NAMALWA (cell line): Measurements from ENCODE around the gene TBXA2R.
"Not testable (repeated sequence)": the region's sequence is repeated elsewhere in the genome, so short reads cannot be mapped to it uniquely, and the experiment has no call there.

Source experiments
- DNase-seq: peaks from one replicate; pipeline ENCODE4 v3.0.0-alpha.2; 2015; ENCODE audit warnings: low spot score

The TBXA2R gene

GRCh38 chr19:3639479-3639878, 32.8 kb upstream of the TBXA2R start:
- DNase-seq = no peak

DNA sequence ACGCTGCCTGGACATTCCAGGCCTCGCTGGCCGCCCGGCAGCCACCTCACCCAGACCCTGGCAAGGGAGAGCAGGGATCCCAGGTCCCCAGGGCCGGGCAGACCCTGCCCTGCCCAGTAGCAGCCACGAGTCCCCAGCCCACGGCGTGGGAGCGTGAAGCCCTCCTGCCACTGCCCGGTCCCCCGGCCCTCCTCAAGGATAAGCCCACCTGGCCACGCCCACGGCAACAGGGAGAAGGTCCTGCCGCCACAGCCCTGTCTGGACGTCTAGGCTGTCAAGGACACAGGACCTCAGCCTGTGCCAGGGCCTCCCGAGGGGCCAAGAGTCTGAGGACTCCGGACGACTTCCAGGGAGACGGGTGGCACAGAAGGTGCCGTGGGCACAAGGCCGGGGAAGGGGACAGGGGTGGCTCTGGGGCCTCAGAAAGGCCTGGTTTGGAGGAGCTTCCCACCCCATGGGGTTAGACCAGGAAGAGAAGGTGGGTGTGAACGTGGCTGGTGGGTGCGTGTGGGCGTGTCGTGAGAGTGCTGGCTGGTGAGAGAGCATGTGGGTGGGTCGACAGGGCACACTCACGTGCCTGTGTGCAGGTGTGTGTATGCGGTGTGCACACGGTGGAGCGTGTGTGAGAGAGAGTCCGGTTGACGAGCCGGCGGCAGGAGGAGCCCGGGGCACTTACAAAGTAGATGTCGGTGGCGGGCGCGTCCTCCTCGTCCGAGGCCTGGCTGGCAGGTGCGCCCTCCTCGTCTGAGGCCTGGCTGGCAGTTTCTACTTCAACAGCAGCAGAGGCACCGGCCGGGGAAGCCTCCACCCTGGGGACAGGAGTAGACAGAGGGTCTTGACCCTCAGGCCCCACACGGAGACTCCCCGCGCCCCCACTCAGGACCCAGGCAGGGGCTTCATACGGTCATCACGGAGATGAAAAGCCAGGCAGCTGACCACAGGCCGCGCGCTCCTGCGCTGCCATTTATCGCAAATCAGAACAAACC, 31.8 kb upstream of the TBXA2R start:
- DNase-seq = no peak

- DNase-seq = no peak
Measured at GRCh38 chr19:3637621-3638020, 30.9 kb upstream of the TBXA2R start.

DNA sequence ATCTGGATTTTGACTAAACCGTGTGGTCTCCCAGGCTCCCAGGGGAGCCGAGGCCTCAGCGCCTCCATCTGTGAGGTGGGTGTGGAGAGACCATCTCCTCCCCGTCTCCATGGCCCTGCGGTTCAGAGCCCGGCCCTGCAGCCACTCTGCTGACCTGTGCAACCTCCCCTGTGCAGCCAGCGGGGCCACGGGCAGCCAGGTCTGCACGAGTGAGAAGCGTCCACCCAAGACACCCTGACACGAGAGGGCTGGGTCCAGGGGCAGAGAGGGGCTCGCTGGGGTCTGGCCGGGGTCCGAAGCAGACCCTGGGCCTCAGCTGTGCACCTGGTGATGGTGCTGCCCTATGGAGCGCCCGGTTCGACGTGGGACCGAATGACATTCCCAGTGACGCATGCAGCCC, 30.3 kb upstream of the TBXA2R start:
- no peak for DNase-seq

DNA sequence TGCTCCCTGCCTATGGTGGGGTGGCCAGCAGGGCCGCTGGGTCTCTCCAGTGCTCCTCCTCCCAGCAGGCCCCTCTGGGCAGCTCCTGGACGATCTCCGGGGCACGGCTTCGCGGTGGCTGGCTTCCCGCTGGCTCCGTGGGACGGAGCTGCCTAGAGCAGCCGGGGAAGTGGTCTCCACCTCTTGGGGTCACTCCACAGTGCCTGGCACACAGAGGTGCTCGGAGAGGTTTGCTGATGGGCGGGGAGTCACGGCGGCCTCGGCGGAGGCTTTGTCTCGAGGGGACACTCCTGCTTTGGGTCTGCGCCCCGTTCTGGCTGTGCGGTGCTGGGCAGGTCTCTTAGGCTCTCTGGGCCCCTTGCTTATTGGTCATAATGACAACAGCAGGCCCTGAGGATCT, 29.8 kb upstream of the TBXA2R start:
- no peak for DNase-seq

DNA sequence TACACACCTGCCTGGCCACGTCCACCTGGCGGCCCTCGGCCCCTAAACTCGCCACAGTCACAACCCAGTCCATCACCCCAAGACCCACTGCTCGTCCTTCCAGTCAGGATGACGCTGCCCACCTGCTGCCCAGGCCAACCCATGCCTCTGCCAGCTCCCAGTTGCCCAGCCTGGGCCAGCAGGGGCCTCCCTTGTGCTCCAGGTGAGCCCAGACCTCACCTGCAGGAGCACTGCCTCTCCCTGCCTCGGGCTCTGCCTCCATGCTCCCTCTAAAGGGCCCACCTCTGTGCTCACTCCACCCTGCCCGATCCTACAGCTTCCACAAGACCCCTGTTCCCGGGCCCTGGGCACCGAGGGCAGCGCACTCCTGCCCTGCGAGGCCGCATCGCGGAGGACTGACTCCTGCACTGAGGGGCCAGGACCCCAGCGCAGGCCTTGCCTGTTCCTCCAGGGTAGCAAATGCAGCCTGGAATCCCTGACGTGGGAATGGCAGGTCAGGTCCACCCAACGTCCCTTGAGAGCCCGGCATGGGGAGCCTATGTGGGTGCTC, 27.9 kb upstream of the TBXA2R start:
- DNase-seq = no peak

DNA sequence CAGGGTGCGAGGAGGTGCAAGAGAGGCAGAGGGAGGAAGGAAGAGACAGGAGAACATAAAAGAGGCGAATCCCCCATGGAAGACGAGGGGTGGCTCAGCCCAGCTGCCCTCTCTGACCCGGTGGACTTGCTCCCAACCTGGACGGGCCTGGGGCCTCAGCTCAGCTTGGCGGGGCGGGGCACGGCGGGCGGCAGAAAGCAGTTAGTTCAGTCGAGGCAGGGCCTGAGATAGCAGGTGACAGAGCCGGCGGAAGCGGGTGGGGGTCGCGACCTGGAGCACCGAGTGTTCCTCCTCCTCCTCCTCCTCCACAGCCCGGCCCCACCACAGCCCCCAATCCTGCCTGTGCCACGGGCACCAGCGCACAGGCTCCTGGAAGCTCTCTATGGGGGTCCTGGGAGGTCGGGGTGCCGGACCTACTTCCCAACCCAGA, 26.9 kb upstream of the TBXA2R start:
- no peak for DNase-seq

GRCh38 chr19:3632739-3633558, 26.3 kb upstream of the TBXA2R start:
- DNase-seq = no peak

GRCh38 chr19:3632098-3632497, 25.4 kb upstream of the TBXA2R start:
- no peak for DNase-seq

GRCh38 chr19:3631053-3631861, 24.6 kb upstream of the TBXA2R start:
- no peak for DNase-seq

- not testable (repeated sequence) for DNase-seq
Measured at GRCh38 chr19:3628766-3629165, 22.1 kb upstream of the TBXA2R start.

DNA sequence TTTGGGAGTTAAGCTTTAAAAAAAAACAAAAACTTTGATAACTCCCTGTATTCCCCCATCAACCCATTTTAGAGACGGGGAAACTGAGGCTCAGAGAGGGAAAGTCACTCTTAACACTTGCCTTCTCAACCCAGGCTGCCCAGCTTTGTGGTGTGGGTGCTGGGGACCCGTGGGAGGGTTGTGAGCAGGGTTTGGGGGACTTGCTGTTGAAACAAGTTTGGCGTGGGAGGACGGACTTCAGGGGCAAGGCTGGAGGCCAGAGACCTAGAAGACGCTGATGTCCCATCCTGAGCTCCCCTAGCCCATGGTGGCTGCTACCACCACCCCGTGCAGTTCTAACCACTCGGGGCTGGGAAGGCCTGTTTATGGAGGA, 20.7 kb upstream of the TBXA2R start:
- DNase-seq = no peak

GRCh38 chr19:3626473-3627350, 20.0 kb upstream of the TBXA2R start, which contains the start of gene CACTIN:
Gene CACTIN (minus strand): TSS chr19:3626790. CDS start chr19:3626762, 28 bp downstream.
- DNase-seq = peak; percentile 99

GRCh38 chr19:3625996-3626472, 19.4 kb upstream of the TBXA2R start:
- peak; percentile 29 for DNase-seq

- no peak for DNase-seq
Measured at GRCh38 chr19:3623716-3624115, 17.0 kb upstream of the TBXA2R start.

DNA sequence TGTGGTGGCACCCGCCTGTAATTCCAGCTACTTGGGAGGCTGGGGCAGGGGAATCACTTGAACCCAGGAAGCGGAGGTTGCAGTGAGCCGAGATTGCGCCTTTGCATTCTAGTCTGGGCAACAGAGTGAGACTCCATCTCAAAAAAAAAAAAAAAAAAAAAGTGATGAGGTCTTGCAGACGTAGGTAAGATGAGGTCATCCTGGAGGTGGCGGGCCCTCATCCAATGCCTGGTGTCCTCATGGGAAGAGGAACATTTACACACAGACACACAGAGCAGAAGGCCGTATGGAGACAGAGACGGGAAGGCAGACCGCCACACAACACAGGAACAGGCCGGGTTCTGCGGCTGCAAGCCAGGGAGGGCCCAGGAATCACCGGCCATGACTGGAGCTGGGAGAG, 15.5 kb upstream of the TBXA2R start:
- DNase-seq = no peak

DNA sequence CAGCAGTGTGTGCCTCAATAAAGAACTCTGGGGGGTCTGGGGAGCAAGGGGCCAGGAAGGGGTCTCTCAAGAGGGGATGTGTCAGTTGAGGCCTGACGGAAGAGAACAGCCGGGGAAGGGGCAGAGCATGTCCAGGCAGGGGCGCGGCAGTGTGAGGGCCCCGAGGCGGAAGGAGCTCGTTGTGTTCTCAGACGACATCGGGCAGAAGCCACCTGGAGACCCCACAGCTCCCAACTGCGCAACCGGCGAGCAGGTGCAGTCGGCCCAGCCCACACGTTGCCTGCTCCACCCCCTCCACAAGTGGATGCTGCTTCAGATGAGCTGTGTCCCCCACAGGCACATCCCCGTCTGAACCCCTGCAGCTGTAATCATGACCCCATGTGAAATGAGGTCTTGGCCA, 15.0 kb upstream of the TBXA2R start:
- DNase-seq = no peak

- no peak for DNase-seq
Measured at GRCh38 chr19:3620817-3621547, 14.3 kb upstream of the TBXA2R start.

DNA sequence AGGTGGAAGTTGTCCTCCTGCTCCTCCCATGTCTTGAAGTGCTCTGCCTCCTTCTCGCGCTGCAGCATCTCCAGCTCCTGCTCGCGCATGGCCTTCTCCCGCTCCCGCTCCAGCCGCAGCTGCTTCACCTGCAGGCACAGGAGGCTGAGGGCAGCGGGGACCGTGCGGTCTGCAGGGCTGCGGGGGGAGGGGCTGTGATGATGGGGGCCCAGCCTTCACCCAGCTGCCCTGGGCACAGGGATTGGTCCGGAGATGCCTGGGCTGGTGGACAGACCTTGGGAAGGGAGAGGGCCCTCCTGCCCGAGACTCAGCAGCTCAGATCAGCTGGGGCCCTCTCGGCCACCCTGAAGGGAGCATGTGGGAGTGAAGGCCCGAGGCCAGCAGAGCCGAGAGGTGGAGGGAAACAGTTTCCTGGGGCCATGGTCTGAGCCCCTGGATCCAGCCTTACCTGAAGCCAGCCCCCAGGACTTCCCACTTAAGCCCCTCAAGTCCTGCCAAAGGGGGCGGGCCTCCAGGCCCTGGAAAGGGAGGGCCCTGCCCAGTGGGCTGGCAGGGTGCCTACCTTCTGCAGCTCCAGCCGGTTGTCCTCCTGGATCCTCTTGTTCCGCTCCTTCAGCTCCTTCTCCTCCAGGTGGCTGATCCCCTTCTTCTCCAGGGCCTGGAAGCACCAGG, 13.6 kb upstream of the TBXA2R start:
- no peak for DNase-seq
